SK-N-MC (cell line): ENCODE data around the gene HMGCS1.

Experiments
- EZH2 ChIP-seq: fragments of 200-600 bp; sonication (generic); IDR thresholded peaks from one replicate; pipeline ENCODE4 v1.6.1; 2017; ENCODE audit warnings: antibody characterized with exemption
- FOXP2 ChIP-seq: optimal IDR thresholded peaks from 2 replicates; pipeline ENCODE3; 2011; ENCODE audit warnings: mild to moderate bottlenecking, moderate library complexity; ENCODE audit not compliant: insufficient read depth; ENCODE audit errors: extremely low read length, control extremely low read depth
- POLR2AphosphoS5 ChIP-seq: IDR thresholded peaks from 2 replicates; pipeline ENCODE4 v1.6.1; 2012; ENCODE audit warnings: mild to moderate bottlenecking, low read depth, low read length, borderline replicate concordance

- TF ChIP-seq EZH2, result no peak
- TF ChIP-seq POLR2AphosphoS5, result no peak
- no peak for TF ChIP-seq FOXP2
Measured at GRCh38 chr5:43314724-43315123, 1.5 kb upstream of the HMGCS1 start.
